ENCODE data around the gene EIF4A3. TPM values are rescaled to one million over a fixed set of nuclear protein-coding genes. Genes with fewer than 3 reads are reported as not detected.

Gene EIF4A3
- total RNA-seq, 1 experiment from 2014 or later, result 160 TPM

- no peak for TF ChIP-seq ATF6 (CRISPR knock-in tag; IDR thresholded peaks at IDR 0.05)
- TF ChIP-seq NFYB (CRISPR knock-in tag; conservative IDR thresholded peaks at IDR 0.05; ENCODE audit: low read depth), result no peak
- no peak for TF ChIP-seq E2F5 (CRISPR knock-in tag; IDR thresholded peaks at IDR 0.05)
- TF ChIP-seq TCF7 (CRISPR knock-in tag; IDR thresholded peaks at IDR 0.05; ENCODE audit: low read depth), result no peak
- no peak for TF ChIP-seq ESRRA (CRISPR knock-in tag; IDR thresholded peaks at IDR 0.05; ENCODE audit: borderline replicate concordance)
- no peak for TF ChIP-seq ETV6 (CRISPR knock-in tag; IDR thresholded peaks at IDR 0.05)
Observed at GRCh38 chr17:80182118-80182844, 35.4 kb upstream of the EIF4A3 start (continued).

GRCh38 chr17:80181431-80181830 is 34.5 kb upstream of the EIF4A3 start:
- H3K36me3 Mint-ChIP-seq, result no peaks in the 10 kb centered on the region
- no peaks in the 10 kb centered on the region for H3K9me3 Mint-ChIP-seq
- no peak overlapping the region for H3K27ac Mint-ChIP-seq
- POLR2A ChIA-PET, result no interaction called here
- no peak for TF ChIP-seq ELF4 (CRISPR knock-in tag; IDR thresholded peaks at IDR 0.05; ENCODE audit: low read depth)
- TF ChIP-seq ZNF263 (CRISPR knock-in tag; IDR thresholded peaks at IDR 0.05; ENCODE audit: low read depth), result no peak
- no peak overlapping the region for H3K4me3 Mint-ChIP-seq
- CTCF ChIA-PET, result interaction anchor here (0.6 to 1.1 kb wide), 2 partner anchors 180 to 215 kb away, joined by 3 to 4 read pairs; no protein-coding TSS in a partner anchor
- H3K27me3 Mint-ChIP-seq (ENCODE audit: low read depth), result no peaks in the 10 kb centered on the region
- no peaks in the 10 kb centered on the region for H3K4me1 Mint-ChIP-seq
- DNase-seq (ENCODE audit: low spot score), result no peak
- ATAC-seq, result no peak

- ChIA-PET CTCF (interaction anchor here (0.6 to 1.9 kb wide), 2 partner anchors 40 to 79 kb away, joined by 3 to 6 read pairs; partner anchors contain the start of genes GAA and SLC26A11), POLR2A (no interaction called here)
- TF ChIP-seq PRDM15 (CRISPR knock-in tag; IDR thresholded peaks at IDR 0.05) (no peak), CTCF (IDR thresholded peaks at IDR 0.05) (no peak), ZBTB43 (CRISPR knock-in tag; IDR thresholded peaks at IDR 0.05) (no peak), SMAD4 (CRISPR knock-in tag; IDR thresholded peaks at IDR 0.05) (no peak), SP1 (CRISPR knock-in tag; conservative IDR thresholded peaks at IDR 0.05) (no peak)
- H3K36me3 Mint-ChIP-seq, result no peaks in the 10 kb centered on the region
- H3K27ac Mint-ChIP-seq, result no peak overlapping the region
- DNase-seq (ENCODE audit: low spot score), result no peak
- no peaks in the 10 kb centered on the region for H3K9me3 Mint-ChIP-seq
- peaks cover 3% of the 10 kb centered on the region for H3K4me1 Mint-ChIP-seq
- H3K4me3 Mint-ChIP-seq, result no peak overlapping the region
- no peak for ATAC-seq
- no peaks in the 10 kb centered on the region for H3K27me3 Mint-ChIP-seq (ENCODE audit: low read depth)
Observed at GRCh38 chr17:80180192-80180591, 33.3 kb upstream of the EIF4A3 start.
